Measurements from ENCODE around the gene ELOVL1. TPM values are rescaled to one million over a fixed set of nuclear protein-coding genes. Genes with fewer than 3 reads are reported as not detected.

The ELOVL1 gene
- total and polyA plus RNA-seq, 2 of the 13 experiments (the other 11 are each of a cell fraction or from before 2014, with no cell fraction given): 55.2 to 77.4 TPM

- TF ChIP-seq, protein P1, sequence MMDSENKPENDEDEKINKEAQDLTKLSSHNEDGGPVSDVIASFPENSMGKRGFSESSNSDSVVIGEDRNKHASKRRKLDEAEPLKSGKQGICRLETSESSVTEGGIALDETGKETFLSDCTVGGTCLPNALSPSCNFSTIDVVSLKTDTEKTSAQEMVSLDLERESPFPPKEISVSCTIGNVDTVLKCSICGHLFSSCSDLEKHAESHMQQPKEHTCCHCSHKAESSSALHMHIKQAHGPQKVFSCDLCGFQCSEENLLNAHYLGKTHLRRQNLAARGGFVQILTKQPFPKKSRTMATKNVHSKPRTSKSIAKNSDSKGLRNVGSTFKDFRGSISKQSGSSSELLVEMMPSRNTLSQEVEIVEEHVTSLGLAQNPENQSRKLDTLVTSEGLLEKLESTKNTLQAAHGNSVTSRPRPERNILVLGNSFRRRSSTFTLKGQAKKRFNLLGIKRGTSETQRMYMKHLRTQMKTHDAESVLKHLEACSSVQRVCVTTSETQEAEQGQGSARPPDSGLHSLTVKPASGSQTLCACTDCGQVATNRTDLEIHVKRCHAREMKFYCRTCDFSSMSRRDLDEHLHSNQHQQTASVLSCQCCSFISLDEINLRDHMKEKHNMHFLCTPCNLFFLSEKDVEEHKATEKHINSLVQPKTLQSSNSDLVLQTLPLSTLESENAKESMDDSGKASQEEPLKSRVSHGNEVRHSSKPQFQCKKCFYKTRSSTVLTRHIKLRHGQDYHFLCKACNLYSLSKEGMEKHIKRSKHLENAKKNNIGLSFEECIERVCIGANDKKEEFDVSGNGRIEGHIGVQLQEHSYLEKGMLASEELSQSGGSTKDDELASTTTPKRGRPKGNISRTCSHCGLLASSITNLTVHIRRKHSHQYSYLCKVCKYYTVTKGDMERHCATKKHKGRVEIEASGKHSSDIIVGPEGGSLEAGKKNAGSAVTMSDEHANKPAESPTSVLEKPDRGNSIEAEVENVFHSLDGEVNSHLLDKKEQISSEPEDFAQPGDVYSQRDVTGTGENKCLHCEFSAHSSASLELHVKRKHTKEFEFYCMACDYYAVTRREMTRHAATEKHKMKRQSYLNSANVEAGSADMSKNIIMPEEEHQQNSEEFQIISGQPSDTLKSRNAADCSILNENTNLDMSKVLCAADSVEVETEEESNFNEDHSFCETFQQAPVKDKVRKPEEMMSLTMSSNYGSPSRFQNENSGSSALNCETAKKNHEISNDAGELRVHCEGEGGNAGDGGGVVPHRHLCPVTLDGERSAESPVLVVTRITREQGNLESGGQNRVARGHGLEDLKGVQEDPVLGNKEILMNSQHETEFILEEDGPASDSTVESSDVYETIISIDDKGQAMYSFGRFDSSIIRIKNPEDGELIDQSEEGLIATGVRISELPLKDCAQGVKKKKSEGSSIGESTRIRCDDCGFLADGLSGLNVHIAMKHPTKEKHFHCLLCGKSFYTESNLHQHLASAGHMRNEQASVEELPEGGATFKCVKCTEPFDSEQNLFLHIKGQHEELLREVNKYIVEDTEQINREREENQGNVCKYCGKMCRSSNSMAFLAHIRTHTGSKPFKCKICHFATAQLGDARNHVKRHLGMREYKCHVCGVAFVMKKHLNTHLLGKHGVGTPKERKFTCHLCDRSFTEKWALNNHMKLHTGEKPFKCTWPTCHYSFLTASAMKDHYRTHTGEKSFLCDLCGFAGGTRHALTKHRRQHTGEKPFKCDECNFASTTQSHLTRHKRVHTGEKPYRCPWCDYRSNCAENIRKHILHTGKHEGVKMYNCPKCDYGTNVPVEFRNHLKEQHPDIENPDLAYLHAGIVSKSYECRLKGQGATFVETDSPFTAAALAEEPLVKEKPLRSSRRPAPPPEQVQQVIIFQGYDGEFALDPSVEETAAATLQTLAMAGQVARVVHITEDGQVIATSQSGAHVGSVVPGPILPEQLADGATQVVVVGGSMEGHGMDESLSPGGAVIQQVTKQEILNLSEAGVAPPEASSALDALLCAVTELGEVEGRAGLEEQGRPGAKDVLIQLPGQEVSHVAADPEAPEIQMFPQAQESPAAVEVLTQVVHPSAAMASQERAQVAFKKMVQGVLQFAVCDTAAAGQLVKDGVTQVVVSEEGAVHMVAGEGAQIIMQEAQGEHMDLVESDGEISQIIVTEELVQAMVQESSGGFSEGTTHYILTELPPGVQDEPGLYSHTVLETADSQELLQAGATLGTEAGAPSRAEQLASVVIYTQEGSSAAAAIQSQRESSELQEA (CRISPR knock-in tag; IDR thresholded peaks at IDR 0.05; ENCODE audit: not compliant biosample characterization): no peak
- TF ChIP-seq KAT2B (IDR thresholded peaks at IDR 0.05; ENCODE audit: borderline replicate concordance, low read depth, low read length) (no peak), KAT8 (CRISPR knock-in tag; IDR thresholded peaks at IDR 0.05) (no peak), SMC3 (IDR thresholded peaks at IDR 0.05; ENCODE audit: low read length) (no peak)
- TF ChIP-seq, protein P2, sequence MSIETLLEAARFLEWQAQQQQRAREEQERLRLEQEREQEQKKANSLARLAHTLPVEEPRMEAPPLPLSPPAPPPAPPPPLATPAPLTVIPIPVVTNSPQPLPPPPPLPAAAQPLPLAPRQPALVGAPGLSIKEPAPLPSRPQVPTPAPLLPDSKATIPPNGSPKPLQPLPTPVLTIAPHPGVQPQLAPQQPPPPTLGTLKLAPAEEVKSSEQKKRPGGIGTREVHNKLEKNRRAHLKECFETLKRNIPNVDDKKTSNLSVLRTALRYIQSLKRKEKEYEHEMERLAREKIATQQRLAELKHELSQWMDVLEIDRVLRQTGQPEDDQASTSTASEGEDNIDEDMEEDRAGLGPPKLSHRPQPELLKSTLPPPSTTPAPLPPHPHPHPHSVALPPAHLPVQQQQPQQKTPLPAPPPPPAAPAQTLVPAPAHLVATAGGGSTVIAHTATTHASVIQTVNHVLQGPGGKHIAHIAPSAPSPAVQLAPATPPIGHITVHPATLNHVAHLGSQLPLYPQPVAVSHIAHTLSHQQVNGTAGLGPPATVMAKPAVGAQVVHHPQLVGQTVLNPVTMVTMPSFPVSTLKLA (IDR thresholded peaks at IDR 0.05): no peak
- TF ChIP-seq, protein P3, sequence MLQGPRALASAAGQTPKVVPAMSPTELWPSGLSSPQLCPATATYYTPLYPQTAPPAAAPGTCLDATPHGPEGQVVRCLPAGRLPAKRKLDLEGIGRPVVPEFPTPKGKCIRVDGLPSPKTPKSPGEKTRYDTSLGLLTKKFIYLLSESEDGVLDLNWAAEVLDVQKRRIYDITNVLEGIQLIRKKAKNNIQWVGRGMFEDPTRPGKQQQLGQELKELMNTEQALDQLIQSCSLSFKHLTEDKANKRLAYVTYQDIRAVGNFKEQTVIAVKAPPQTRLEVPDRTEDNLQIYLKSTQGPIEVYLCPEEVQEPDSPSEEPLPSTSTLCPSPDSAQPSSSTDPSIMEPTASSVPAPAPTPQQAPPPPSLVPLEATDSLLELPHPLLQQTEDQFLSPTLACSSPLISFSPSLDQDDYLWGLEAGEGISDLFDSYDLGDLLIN (CRISPR knock-in tag; IDR thresholded peaks at IDR 0.05; ENCODE audit: borderline replicate concordance): no peak
Measured at GRCh38 chr1:43319766-43320165, 48.0 kb downstream of the ELOVL1 start (continued).
